ENCODE measurements around the gene CRACDL. TPM values are rescaled to one million over a fixed set of nuclear protein-coding genes. Genes with fewer than 3 reads are reported as not detected.

Gene CRACDL
- total RNA-seq, 1 donor from 2014 or later, result 3.0 TPM

DNA sequence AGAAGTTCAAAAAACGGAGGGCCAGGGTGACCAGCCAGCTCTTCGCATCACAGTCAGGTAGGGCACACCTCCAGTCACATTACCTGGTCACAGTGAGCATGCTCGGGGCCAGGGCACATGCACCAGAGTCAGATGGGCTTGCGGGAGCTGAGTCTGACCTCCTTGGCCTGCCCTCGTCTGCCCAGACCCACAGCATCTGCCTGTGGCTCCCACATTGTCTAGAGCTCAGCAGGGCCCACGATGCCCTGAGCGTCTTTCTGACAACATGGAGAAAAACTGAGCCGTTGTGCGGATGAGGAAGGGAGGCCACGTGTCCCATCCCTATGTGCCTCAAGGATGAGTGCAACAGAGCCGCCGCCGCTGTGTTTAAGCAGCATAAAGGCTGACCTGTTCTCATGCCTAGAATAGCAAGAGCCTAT, 37.6 kb downstream of the CRACDL start:
- H3K9me3 ChIP-seq (replicated peaks), result no peaks in the 10 kb centered on the region
- no peak overlapping the region for H3K4me3 ChIP-seq
- H3K27ac ChIP-seq (replicated peaks), result no peak overlapping the region
- no peak for DNase-seq
- H3K27me3 ChIP-seq (ENCODE audit: low read depth), result no peaks in the 10 kb centered on the region
- TF ChIP-seq, protein P1, sequence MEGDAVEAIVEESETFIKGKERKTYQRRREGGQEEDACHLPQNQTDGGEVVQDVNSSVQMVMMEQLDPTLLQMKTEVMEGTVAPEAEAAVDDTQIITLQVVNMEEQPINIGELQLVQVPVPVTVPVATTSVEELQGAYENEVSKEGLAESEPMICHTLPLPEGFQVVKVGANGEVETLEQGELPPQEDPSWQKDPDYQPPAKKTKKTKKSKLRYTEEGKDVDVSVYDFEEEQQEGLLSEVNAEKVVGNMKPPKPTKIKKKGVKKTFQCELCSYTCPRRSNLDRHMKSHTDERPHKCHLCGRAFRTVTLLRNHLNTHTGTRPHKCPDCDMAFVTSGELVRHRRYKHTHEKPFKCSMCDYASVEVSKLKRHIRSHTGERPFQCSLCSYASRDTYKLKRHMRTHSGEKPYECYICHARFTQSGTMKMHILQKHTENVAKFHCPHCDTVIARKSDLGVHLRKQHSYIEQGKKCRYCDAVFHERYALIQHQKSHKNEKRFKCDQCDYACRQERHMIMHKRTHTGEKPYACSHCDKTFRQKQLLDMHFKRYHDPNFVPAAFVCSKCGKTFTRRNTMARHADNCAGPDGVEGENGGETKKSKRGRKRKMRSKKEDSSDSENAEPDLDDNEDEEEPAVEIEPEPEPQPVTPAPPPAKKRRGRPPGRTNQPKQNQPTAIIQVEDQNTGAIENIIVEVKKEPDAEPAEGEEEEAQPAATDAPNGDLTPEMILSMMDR (IDR thresholded peaks at IDR 0.05; ENCODE audit: borderline replicate concordance), result no peak
- intact Hi-C loops (cut with micrococcal nuclease), result no loop called here
- no peaks in the 10 kb centered on the region for H3K36me3 ChIP-seq
- no peaks in the 10 kb centered on the region for H3K4me1 ChIP-seq

DNA sequence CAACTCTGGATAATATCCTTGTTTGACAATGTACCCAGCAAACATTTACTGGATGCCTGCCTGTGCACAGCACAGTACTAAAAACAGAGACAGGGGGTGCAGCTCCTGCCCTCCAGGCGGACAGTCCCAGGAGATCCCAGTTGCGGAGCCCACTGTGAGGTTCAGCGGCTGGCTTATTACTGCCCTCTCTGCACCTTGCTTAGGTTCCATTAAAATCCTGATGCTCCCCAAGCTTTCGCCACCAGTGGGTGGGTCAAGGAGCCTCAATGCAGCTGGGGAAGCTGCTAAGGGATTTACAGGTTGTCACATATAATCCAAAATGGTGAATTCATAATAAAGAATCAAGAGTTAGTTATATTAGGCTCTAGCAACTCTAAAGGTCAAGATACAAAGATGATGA, 38.3 kb downstream of the CRACDL start:
- Histone ChIP-seq H3K4me3 (no peak overlapping the region), H3K9me3 (replicated peaks) (no peaks in the 10 kb centered on the region), H3K4me1 (no peaks in the 10 kb centered on the region), H3K27ac (replicated peaks) (no peak overlapping the region), H3K36me3 (no peaks in the 10 kb centered on the region), H3K27me3 (ENCODE audit: low read depth) (no peaks in the 10 kb centered on the region)
- TF ChIP-seq, protein P1 (IDR thresholded peaks at IDR 0.05; ENCODE audit: borderline replicate concordance), result no peak
- no peak for DNase-seq
- intact Hi-C loops (cut with micrococcal nuclease), result no loop called here

DNA sequence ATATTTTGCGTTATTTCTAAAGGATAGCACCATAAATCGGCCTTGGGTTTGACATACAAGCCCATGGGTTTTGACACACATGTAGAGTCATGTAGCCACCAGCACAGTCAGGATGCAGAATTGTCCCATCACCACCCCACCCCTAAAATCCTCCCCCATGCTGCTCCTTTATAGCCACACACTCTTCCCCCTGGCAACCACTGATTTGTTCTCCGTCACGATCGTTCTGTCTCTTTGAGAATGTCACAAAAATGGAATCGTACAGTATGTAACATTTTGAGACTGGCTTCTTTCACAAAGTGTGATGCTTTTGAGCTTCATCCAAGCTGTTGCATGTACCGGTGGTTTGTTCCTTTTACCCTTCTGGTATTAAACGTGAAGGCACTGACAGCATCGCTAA, 39.1 kb downstream of the CRACDL start:
- H3K36me3 ChIP-seq, result no peaks in the 10 kb centered on the region
- intact Hi-C loops (cut with micrococcal nuclease), result no loop called here
- no peaks in the 10 kb centered on the region for H3K27me3 ChIP-seq (ENCODE audit: low read depth)
- no peaks in the 10 kb centered on the region for H3K4me1 ChIP-seq
- H3K9me3 ChIP-seq (replicated peaks), result no peaks in the 10 kb centered on the region
- DNase-seq, result no peak
- no peak overlapping the region for H3K27ac ChIP-seq (replicated peaks)
- TF ChIP-seq, protein P1 (IDR thresholded peaks at IDR 0.05; ENCODE audit: borderline replicate concordance), result no peak
- no peak overlapping the region for H3K4me3 ChIP-seq

DNA sequence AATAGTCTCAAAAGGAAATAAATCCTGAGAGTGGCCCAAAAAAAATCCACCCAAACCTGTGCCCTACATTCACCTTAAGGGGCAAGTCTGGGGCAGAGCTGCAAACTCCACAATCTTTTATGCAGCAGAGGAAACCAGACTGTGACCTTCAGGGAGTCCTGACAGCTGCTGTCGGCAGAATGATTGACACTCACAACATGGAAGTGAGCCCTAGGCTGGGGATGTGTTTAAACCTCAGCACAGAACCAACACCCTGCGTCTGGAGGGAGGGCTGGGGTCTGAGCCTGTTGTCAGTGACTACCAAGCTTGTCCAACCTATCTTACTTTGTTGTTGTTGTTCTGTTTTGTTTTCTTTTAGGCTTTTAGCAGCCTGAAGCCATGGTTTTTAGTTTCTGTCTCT, 39.6 kb downstream of the CRACDL start:
- TF ChIP-seq, protein P1 (IDR thresholded peaks at IDR 0.05; ENCODE audit: borderline replicate concordance), result no peak
- intact Hi-C loops (cut with micrococcal nuclease), result no loop called here
- Histone ChIP-seq H3K4me3 (no peak overlapping the region), H3K27me3 (ENCODE audit: low read depth) (no peaks in the 10 kb centered on the region), H3K36me3 (no peaks in the 10 kb centered on the region), H3K9me3 (replicated peaks) (no peaks in the 10 kb centered on the region), H3K4me1 (no peaks in the 10 kb centered on the region), H3K27ac (replicated peaks) (no peak overlapping the region)
- DNase-seq, result no peak

DNA sequence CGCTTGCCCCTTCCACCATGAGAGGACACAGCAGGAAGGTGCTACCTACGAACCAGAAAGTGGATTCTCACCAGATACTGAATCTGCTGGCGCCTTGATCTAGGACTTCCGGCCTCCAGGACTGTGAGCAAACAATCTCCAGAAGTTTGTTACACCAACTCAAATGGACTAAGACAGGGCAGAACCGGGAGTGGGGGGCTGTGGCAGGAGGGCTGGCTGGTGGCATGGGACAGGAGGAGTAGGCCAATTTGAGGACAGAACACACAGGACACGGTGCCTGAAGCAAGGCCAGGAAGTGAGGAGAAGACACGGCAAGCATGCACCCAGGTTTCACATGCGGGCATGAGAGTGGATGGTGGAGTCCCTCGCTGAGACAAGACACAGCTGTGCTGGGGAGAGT, 40.1 kb downstream of the CRACDL start:
- Histone ChIP-seq H3K36me3 (no peaks in the 10 kb centered on the region), H3K4me3 (no peak overlapping the region), H3K27ac (replicated peaks) (no peak overlapping the region), H3K4me1 (no peaks in the 10 kb centered on the region), H3K27me3 (ENCODE audit: low read depth) (peaks cover 2% of the 10 kb centered on the region), H3K9me3 (replicated peaks) (peaks cover 2% of the 10 kb centered on the region)
- intact Hi-C loops (cut with micrococcal nuclease), result no loop called here
- TF ChIP-seq, protein P1 (IDR thresholded peaks at IDR 0.05; ENCODE audit: borderline replicate concordance), result no peak
- no peak for DNase-seq

DNA sequence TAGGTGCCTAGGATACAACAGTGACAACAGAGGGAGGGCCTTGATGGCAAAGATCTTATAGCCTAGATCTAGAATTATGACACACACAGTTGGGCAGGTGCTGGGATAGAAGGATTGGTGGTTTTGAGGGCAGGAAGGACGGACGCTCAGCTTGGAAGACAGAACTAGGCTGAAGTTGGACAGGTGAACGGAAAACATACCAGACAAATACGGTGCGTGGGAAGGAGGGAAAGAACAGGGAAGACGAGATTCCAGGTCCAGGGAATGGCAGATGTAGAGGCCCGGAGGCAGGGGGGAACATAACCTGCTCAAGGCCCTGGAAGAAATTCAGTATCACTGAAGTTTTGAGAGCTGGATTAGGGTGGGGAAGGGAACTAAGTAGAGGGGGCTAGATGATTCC, 40.8 kb downstream of the CRACDL start:
- TF ChIP-seq, protein P1 (IDR thresholded peaks at IDR 0.05; ENCODE audit: borderline replicate concordance), result no peak
- Histone ChIP-seq H3K9me3 (replicated peaks) (peaks cover 8% of the 10 kb centered on the region), H3K4me1 (no peaks in the 10 kb centered on the region), H3K4me3 (no peak overlapping the region), H3K27ac (replicated peaks) (no peak overlapping the region), H3K36me3 (no peaks in the 10 kb centered on the region), H3K27me3 (ENCODE audit: low read depth) (peaks cover 5% of the 10 kb centered on the region)
- DNase-seq, result no peak
- intact Hi-C loops (cut with micrococcal nuclease), result no loop called here
